Epithelial cell of esophagus (primary cell): ENCODE measurements around the gene ZSCAN12.

Experiments
- DNase-seq: peaks from one replicate; pipeline ENCODE4 v3.0.0; 2010; ENCODE audit warnings: low read depth
- H3K4me3 ChIP-seq: 2 replicates; pipeline ENCODE4 v1.5.1; 2011; ENCODE audit warnings: mild to moderate bottlenecking, low read length, control low read depth
- CTCF ChIP-seq: IDR thresholded peaks from 2 replicates; pipeline ENCODE4 v1.5.1; 2011; ENCODE audit warnings: low read depth, mild to moderate bottlenecking, low read length, control low read depth, inconsistent platforms; ENCODE audit not compliant: insufficient read depth; ENCODE audit errors: missing control alignments

Gene ZSCAN12

GRCh38 chr6:28345201-28345600, 54.3 kb downstream of the ZSCAN12 start:
- no peak for TF ChIP-seq CTCF
- DNase-seq, result no peak
- no peak overlapping the region for H3K4me3 ChIP-seq

- no peak for TF ChIP-seq CTCF
- H3K4me3 ChIP-seq, result no peak overlapping the region
- DNase-seq, result no peak
Measured at GRCh38 chr6:28343898-28344677, 55.5 kb downstream of the ZSCAN12 start.

- no peak overlapping the region for H3K4me3 ChIP-seq
- no peak for DNase-seq
- no peak for TF ChIP-seq CTCF
Measured at GRCh38 chr6:28340310-28341095, 59.0 kb downstream of the ZSCAN12 start.

GRCh38 chr6:28337121-28337520, 62.4 kb downstream of the ZSCAN12 start:
- no peak for DNase-seq
- no peak overlapping the region for H3K4me3 ChIP-seq
- no peak for TF ChIP-seq CTCF

GRCh38 chr6:28336284-28337120, 63.0 kb downstream of the ZSCAN12 start:
- H3K4me3 ChIP-seq, result peak overlapping the region; percentile 73
- peak; percentile 37 for DNase-seq
- no peak for TF ChIP-seq CTCF

- H3K4me3 ChIP-seq, result peak within 1 kb of the TSS; percentile 73
- TF ChIP-seq CTCF, result no peak
- DNase-seq, result peak; percentile 98
Measured at GRCh38 chr6:28335564-28336283, 63.8 kb downstream of the ZSCAN12 start, which contains the start of gene ZSCAN31. ZSCAN31 (minus strand) TSS chr6:28336148; CDS start chr6:28329683, 6,465 bp downstream.
